HEK293 (cell line): ENCODE results near the gene ITGB3.

Source experiments
- ATF2 ChIP-seq: fragments of 450-650 bp; formaldehyde crosslinking; IDR thresholded peaks from 2 replicates; pipeline ENCODE4 v1.5.1; 2016; ENCODE audit warnings: missing biosample characterization, missing genetic modification characterization, low read depth
- BCL11B ChIP-seq: fragments of 450-650 bp; formaldehyde crosslinking; IDR thresholded peaks from 2 replicates; pipeline ENCODE4 v1.5.1; 2016; ENCODE audit warnings: low read depth, missing biosample characterization, missing genetic modification characterization
- CTCF ChIP-seq: fragments of 450-650 bp; formaldehyde crosslinking; IDR thresholded peaks from 2 replicates; pipeline ENCODE4 v1.5.1; 2016; ENCODE audit warnings: missing biosample characterization, missing genetic modification characterization
- OVOL3 ChIP-seq: fragments of 450-650 bp; formaldehyde crosslinking; IDR thresholded peaks from 2 replicates; pipeline ENCODE4 v1.5.1; 2016; ENCODE audit warnings: missing biosample characterization, missing genetic modification characterization
- RBAK ChIP-seq: fragments of 450-650 bp; formaldehyde crosslinking; IDR thresholded peaks from 2 replicates; pipeline ENCODE4 v1.5.1; 2016; ENCODE audit warnings: missing biosample characterization, missing genetic modification characterization
- TSHZ1 ChIP-seq: fragments of 450-650 bp; formaldehyde crosslinking; IDR thresholded peaks from 2 replicates; pipeline ENCODE4 v1.5.1; 2016; ENCODE audit warnings: missing biosample characterization, missing genetic modification characterization, borderline replicate concordance
- ZBTB21 ChIP-seq: fragments of 450-650 bp; formaldehyde crosslinking; IDR thresholded peaks from 2 replicates; pipeline ENCODE4 v1.5.1; 2017; ENCODE audit warnings: missing biosample characterization, missing genetic modification characterization
- ZNF24 ChIP-seq: fragments of 450-650 bp; formaldehyde crosslinking; IDR thresholded peaks from 2 replicates; pipeline ENCODE4 v1.5.1; 2016; ENCODE audit warnings: missing biosample characterization, missing genetic modification characterization
- ZNF292 ChIP-seq: fragments of 450-650 bp; formaldehyde crosslinking; IDR thresholded peaks from 2 replicates; pipeline ENCODE4 v1.5.1; 2016; ENCODE audit warnings: low read depth, missing biosample characterization, missing genetic modification characterization, borderline replicate concordance
- ZNF37A ChIP-seq: fragments of 450-650 bp; IDR thresholded peaks from 2 replicates; pipeline ENCODE4 v1.5.1; 2018; ENCODE audit warnings: missing biosample characterization, missing genetic modification characterization
- ZNF404 ChIP-seq: fragments of 450-650 bp; formaldehyde crosslinking; IDR thresholded peaks from 2 replicates; pipeline ENCODE4 v1.5.1; 2017; ENCODE audit warnings: missing biosample characterization, missing genetic modification characterization
- ZNF423 ChIP-seq: fragments of 450-650 bp; formaldehyde crosslinking; IDR thresholded peaks from 2 replicates; pipeline ENCODE4 v1.5.1; 2016; ENCODE audit warnings: missing biosample characterization, missing genetic modification characterization
- ZNF585B ChIP-seq: fragments of 450-650 bp; formaldehyde crosslinking; IDR thresholded peaks from 2 replicates; pipeline ENCODE4 v1.5.1; 2016; ENCODE audit warnings: missing biosample characterization, missing genetic modification characterization
- ZSCAN18 ChIP-seq: fragments of 450-650 bp; formaldehyde crosslinking; IDR thresholded peaks from 2 replicates; pipeline ENCODE4 v1.5.1; 2016; ENCODE audit warnings: missing biosample characterization, missing genetic modification characterization

GRCh38 chr17:47335101-47335936 is 81.7 kb downstream of the ITGB3 start:
- no peak for TF ChIP-seq ATF2 (tag by site-specific recombination)
- no peak for TF ChIP-seq ZBTB21
- TF ChIP-seq ZSCAN18 (tag by site-specific recombination) = no peak
- no peak for TF ChIP-seq CTCF (tag by site-specific recombination)
- TF ChIP-seq ZNF292 = no peak
- no peak for TF ChIP-seq ZNF585B (tag by site-specific recombination)
- TF ChIP-seq ZNF404 (tag by site-specific recombination) = no peak
- TF ChIP-seq ZNF423 (tag by site-specific recombination) = no peak
- no peak for TF ChIP-seq RBAK (tag by site-specific recombination)
- no peak for TF ChIP-seq BCL11B (tag by site-specific recombination)
- no peak for TF ChIP-seq ZNF37A (tag by site-specific recombination)
- no peak for TF ChIP-seq TSHZ1 (tag by site-specific recombination)
- TF ChIP-seq ZNF24 = no peak
- no peak for TF ChIP-seq OVOL3 (tag by site-specific recombination)
